ENCODE data around the gene ZCRB1.

The ZCRB1 gene

GRCh38 chr12:42325326-42325652, 605 bp downstream of the ZCRB1 start:
- TF ChIP-seq, protein P1, sequence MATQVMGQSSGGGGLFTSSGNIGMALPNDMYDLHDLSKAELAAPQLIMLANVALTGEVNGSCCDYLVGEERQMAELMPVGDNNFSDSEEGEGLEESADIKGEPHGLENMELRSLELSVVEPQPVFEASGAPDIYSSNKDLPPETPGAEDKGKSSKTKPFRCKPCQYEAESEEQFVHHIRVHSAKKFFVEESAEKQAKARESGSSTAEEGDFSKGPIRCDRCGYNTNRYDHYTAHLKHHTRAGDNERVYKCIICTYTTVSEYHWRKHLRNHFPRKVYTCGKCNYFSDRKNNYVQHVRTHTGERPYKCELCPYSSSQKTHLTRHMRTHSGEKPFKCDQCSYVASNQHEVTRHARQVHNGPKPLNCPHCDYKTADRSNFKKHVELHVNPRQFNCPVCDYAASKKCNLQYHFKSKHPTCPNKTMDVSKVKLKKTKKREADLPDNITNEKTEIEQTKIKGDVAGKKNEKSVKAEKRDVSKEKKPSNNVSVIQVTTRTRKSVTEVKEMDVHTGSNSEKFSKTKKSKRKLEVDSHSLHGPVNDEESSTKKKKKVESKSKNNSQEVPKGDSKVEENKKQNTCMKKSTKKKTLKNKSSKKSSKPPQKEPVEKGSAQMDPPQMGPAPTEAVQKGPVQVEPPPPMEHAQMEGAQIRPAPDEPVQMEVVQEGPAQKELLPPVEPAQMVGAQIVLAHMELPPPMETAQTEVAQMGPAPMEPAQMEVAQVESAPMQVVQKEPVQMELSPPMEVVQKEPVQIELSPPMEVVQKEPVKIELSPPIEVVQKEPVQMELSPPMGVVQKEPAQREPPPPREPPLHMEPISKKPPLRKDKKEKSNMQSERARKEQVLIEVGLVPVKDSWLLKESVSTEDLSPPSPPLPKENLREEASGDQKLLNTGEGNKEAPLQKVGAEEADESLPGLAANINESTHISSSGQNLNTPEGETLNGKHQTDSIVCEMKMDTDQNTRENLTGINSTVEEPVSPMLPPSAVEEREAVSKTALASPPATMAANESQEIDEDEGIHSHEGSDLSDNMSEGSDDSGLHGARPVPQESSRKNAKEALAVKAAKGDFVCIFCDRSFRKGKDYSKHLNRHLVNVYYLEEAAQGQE (IDR thresholded peaks at IDR 0.05; ENCODE audit: insufficient replicate concordance, low read depth): no peak
- TF ChIP-seq, protein P2, sequence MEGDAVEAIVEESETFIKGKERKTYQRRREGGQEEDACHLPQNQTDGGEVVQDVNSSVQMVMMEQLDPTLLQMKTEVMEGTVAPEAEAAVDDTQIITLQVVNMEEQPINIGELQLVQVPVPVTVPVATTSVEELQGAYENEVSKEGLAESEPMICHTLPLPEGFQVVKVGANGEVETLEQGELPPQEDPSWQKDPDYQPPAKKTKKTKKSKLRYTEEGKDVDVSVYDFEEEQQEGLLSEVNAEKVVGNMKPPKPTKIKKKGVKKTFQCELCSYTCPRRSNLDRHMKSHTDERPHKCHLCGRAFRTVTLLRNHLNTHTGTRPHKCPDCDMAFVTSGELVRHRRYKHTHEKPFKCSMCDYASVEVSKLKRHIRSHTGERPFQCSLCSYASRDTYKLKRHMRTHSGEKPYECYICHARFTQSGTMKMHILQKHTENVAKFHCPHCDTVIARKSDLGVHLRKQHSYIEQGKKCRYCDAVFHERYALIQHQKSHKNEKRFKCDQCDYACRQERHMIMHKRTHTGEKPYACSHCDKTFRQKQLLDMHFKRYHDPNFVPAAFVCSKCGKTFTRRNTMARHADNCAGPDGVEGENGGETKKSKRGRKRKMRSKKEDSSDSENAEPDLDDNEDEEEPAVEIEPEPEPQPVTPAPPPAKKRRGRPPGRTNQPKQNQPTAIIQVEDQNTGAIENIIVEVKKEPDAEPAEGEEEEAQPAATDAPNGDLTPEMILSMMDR (IDR thresholded peaks at IDR 0.05; ENCODE audit: insufficient read depth, low read length): no peak
- TF ChIP-seq SPI1 (IDR thresholded peaks at IDR 0.05; ENCODE audit: borderline replicate concordance, low read depth) (no peak), GABPA (IDR thresholded peaks at IDR 0.05; ENCODE audit: low read depth) (no peak), POLR2AphosphoS5 (IDR thresholded peaks at IDR 0.05; ENCODE audit: low read depth) (no peak)
- peak overlapping the region; percentile 86 for H3K4me3 ChIP-seq (replicated peaks; ENCODE audit: insufficient read depth, low read length)
- H3K27me3 ChIP-seq (ENCODE audit: insufficient read depth, poor library complexity, severe bottlenecking): no peaks in the 10 kb centered on the region
- H3K27ac ChIP-seq (replicated peaks): peak overlapping the region; percentile 82
- no peak for DNase-seq (ENCODE audit: low read depth in 1 of 2, low spot score in 1 of 2)

DNA sequence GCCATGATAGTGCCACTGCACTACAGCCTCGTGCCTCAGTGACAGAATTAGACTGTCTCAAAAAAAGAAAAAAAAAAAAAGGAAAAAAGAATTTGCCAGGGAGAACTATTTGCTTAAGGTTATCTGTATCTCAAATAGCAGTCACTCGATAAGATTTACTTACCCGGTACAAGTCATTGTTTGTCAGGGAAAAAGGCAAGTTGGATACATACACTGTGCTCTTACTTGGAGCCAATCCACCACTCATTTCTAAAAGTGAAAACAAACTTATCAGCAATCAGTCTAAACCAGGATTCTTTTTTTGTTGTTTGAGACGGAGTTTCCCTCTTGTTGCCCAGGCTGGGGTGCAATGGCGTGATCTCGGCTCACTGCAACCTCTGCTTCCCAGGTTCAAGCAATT, 2.0 kb downstream of the ZCRB1 start:
- TF ChIP-seq POLR2AphosphoS5 (IDR thresholded peaks at IDR 0.05; ENCODE audit: low read depth) (no peak), GABPA (IDR thresholded peaks at IDR 0.05; ENCODE audit: low read depth) (no peak), SPI1 (IDR thresholded peaks at IDR 0.05; ENCODE audit: borderline replicate concordance, low read depth) (no peak)
- TF ChIP-seq, protein P2 (IDR thresholded peaks at IDR 0.05; ENCODE audit: insufficient read depth, low read length): no peak
- TF ChIP-seq, protein P1 (IDR thresholded peaks at IDR 0.05; ENCODE audit: insufficient replicate concordance, low read depth): no peak
- no peak overlapping the region for H3K4me3 ChIP-seq (replicated peaks; ENCODE audit: insufficient read depth, low read length)
- H3K27ac ChIP-seq (replicated peaks): no peak overlapping the region
- no peaks in the 10 kb centered on the region for H3K27me3 ChIP-seq (ENCODE audit: insufficient read depth, poor library complexity, severe bottlenecking)
- no peak for DNase-seq (ENCODE audit: low read depth in 1 of 2, low spot score in 1 of 2)

DNA sequence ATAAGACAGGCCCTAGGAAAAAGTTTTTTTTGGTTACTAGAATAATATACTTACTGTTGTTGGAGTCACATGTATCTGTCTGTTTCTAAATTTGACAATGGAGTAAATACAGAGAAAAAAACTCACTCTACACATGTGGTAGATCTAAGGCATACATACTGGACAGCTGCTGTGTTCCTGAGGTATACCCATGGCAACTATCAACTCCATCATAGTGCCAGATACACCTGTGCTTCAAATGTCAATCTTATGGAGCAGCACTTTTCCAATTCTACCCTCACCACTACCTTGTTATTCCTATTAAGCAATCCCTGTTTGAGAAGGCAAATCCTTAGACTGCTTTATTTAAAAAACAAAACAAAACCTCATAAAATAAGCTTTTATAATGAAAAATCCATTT, 3.3 kb downstream of the ZCRB1 start:
- Histone ChIP-seq H3K27ac (replicated peaks) (no peak overlapping the region), H3K27me3 (ENCODE audit: insufficient read depth, poor library complexity, severe bottlenecking) (no peaks in the 10 kb centered on the region), H3K4me3 (replicated peaks; ENCODE audit: insufficient read depth, low read length) (no peak overlapping the region)
- no peak for TF ChIP-seq GABPA (IDR thresholded peaks at IDR 0.05; ENCODE audit: low read depth)
- TF ChIP-seq, protein P2 (IDR thresholded peaks at IDR 0.05; ENCODE audit: insufficient read depth, low read length): no peak
- no peak for TF ChIP-seq SPI1 (IDR thresholded peaks at IDR 0.05; ENCODE audit: borderline replicate concordance, low read depth)
- TF ChIP-seq, protein P1 (IDR thresholded peaks at IDR 0.05; ENCODE audit: insufficient replicate concordance, low read depth): no peak
- TF ChIP-seq POLR2AphosphoS5 (IDR thresholded peaks at IDR 0.05; ENCODE audit: low read depth): no peak
- DNase-seq (ENCODE audit: low read depth in 1 of 2, low spot score in 1 of 2): no peak
